NT2/D1 (cell line): ENCODE measurements around the gene DNAJC17.

Source experiments
- DNase-seq: peaks from one replicate; pipeline ENCODE4 v3.0.0-alpha.2; 2011; ENCODE audit warnings: low read depth, low spot score
- H3K27me3 ChIP-seq: 2 replicates; pipeline ENCODE4 v1.6.0; 2011; ENCODE audit warnings: mild to moderate bottlenecking; ENCODE audit not compliant: insufficient read length, insufficient read depth
- H3K36me3 ChIP-seq: 2 replicates; pipeline ENCODE4 v1.6.1; 2011; ENCODE audit warnings: mild to moderate bottlenecking, low read length, mixed read lengths; ENCODE audit not compliant: insufficient read depth, insufficient read length
- H3K4me1 ChIP-seq: 2 replicates; pipeline ENCODE4 v1.5.1; 2011; ENCODE audit not compliant: insufficient read depth, insufficient read length
- H3K4me3 ChIP-seq: 2 replicates; pipeline ENCODE4 v1.5.1; 2011; ENCODE audit warnings: low read depth; ENCODE audit not compliant: insufficient read length
- H3K9ac ChIP-seq: 2 replicates; pipeline ENCODE4 v1.6.0; 2011; ENCODE audit warnings: low read depth; ENCODE audit not compliant: insufficient read length
- H3K9me3 ChIP-seq: 2 replicates; pipeline ENCODE4 v1.5.1; 2011; ENCODE audit warnings: mild to moderate bottlenecking, low read length; ENCODE audit not compliant: insufficient read depth
- SUZ12 ChIP-seq: IDR thresholded peaks from 2 replicates; pipeline ENCODE4 v1.6.1; 2011; ENCODE audit not compliant: insufficient read length, insufficient read depth; ENCODE audit errors: extremely low read depth
- YY1 ChIP-seq: IDR thresholded peaks from 2 replicates; pipeline ENCODE4 v1.6.1; 2011; ENCODE audit not compliant: insufficient read length, insufficient read depth
- ZNF274 ChIP-seq: IDR thresholded peaks from 2 replicates; pipeline ENCODE4 v1.6.1; 2011; ENCODE audit warnings: mild to moderate bottlenecking, low read depth, low read length

Gene DNAJC17

GRCh38 chr15:40743485-40743901 is 63.8 kb downstream of the DNAJC17 start:
- no peak for DNase-seq
- no peaks in the 10 kb centered on the region for H3K9me3 ChIP-seq
- no peak overlapping the region for H3K9ac ChIP-seq
- peaks cover 51% of the 10 kb centered on the region for H3K36me3 ChIP-seq
- no peak for TF ChIP-seq YY1
- no peak for TF ChIP-seq ZNF274
- no peak for TF ChIP-seq SUZ12
- no peaks in the 10 kb centered on the region for H3K27me3 ChIP-seq
- peaks cover 13% of the 10 kb centered on the region for H3K4me1 ChIP-seq
- H3K4me3 ChIP-seq, result no peak overlapping the region

- Histone ChIP-seq H3K9ac (peak overlapping the region; percentile 11), H3K36me3 (peaks cover 69% of the 10 kb centered on the region), H3K4me1 (peaks cover 8% of the 10 kb centered on the region), H3K4me3 (no peak overlapping the region), H3K27me3 (no peaks in the 10 kb centered on the region), H3K9me3 (no peaks in the 10 kb centered on the region)
- DNase-seq, result no peak
- TF ChIP-seq ZNF274 (no peak), YY1 (no peak), SUZ12 (no peak)
These were observed 67.4 kb downstream of the DNAJC17 start for GRCh38 chr15:40739854-40740253.

GRCh38 chr15:40739047-40739446 is 68.2 kb downstream of the DNAJC17 start:
- DNase-seq, result peak; percentile 71
- H3K36me3 ChIP-seq, result peaks cover 70% of the 10 kb centered on the region
- no peak overlapping the region for H3K9ac ChIP-seq
- H3K4me1 ChIP-seq, result peaks cover 1% of the 10 kb centered on the region
- TF ChIP-seq SUZ12, result no peak
- TF ChIP-seq YY1, result no peak
- no peak for TF ChIP-seq ZNF274
- H3K9me3 ChIP-seq, result no peaks in the 10 kb centered on the region
- H3K27me3 ChIP-seq, result no peaks in the 10 kb centered on the region
- H3K4me3 ChIP-seq, result no peak overlapping the region

- TF ChIP-seq YY1 (no peak), ZNF274 (no peak), SUZ12 (no peak)
- Histone ChIP-seq H3K27me3 (no peaks in the 10 kb centered on the region), H3K4me3 (no peak overlapping the region), H3K4me1 (no peaks in the 10 kb centered on the region), H3K9ac (no peak overlapping the region), H3K9me3 (no peaks in the 10 kb centered on the region), H3K36me3 (peaks cover 65% of the 10 kb centered on the region)
- no peak for DNase-seq
These were observed 70.2 kb downstream of the DNAJC17 start for GRCh38 chr15:40737048-40737447.

GRCh38 chr15:40736575-40736974 is 70.7 kb downstream of the DNAJC17 start:
- Histone ChIP-seq H3K4me3 (no peak overlapping the region), H3K4me1 (no peaks in the 10 kb centered on the region), H3K9ac (no peak overlapping the region), H3K36me3 (peaks cover 70% of the 10 kb centered on the region), H3K27me3 (no peaks in the 10 kb centered on the region), H3K9me3 (no peaks in the 10 kb centered on the region)
- no peak for DNase-seq
- TF ChIP-seq SUZ12 (no peak), YY1 (no peak), ZNF274 (no peak)

GRCh38 chr15:40731034-40731433 is 76.2 kb downstream of the DNAJC17 start:
- H3K9me3 ChIP-seq, result no peaks in the 10 kb centered on the region
- no peak overlapping the region for H3K9ac ChIP-seq
- no peak for DNase-seq
- no peaks in the 10 kb centered on the region for H3K27me3 ChIP-seq
- TF ChIP-seq ZNF274 (no peak), YY1 (no peak), SUZ12 (no peak)
- no peak overlapping the region for H3K4me3 ChIP-seq
- peaks cover 56% of the 10 kb centered on the region for H3K36me3 ChIP-seq
- H3K4me1 ChIP-seq, result no peaks in the 10 kb centered on the region

- no peaks in the 10 kb centered on the region for H3K4me1 ChIP-seq
- no peaks in the 10 kb centered on the region for H3K27me3 ChIP-seq
- DNase-seq, result no peak
- H3K36me3 ChIP-seq, result peaks cover 22% of the 10 kb centered on the region
- H3K9ac ChIP-seq, result no peak overlapping the region
- H3K9me3 ChIP-seq, result no peaks in the 10 kb centered on the region
- no peak overlapping the region for H3K4me3 ChIP-seq
- TF ChIP-seq SUZ12 (no peak), ZNF274 (no peak), YY1 (no peak)
These were observed 83.4 kb downstream of the DNAJC17 start for GRCh38 chr15:40723919-40724318.
